DND-41 (cell line): ENCODE results near the gene PNMT.

Experiments used
- ATAC-seq: fragments of 200-7000 bp; cut with Tn5 transposase; 3 replicates; pipeline ENCODE4 v1.9.1; 2021; ENCODE audit warnings: low read depth; ENCODE audit not compliant: insufficient read depth
- DNase-seq: peaks from one replicate; pipeline ENCODE4 v3.0.0-alpha.2; 2020
- H2AFZ ChIP-seq: 2 replicates; pipeline ENCODE4 v1.6.0; 2012; ENCODE audit warnings: low read depth, low read length
- H3K27ac ChIP-seq: 2 replicates; pipeline ENCODE4 v1.5.1; 2012; ENCODE audit warnings: low read length, inconsistent platforms
- H3K27me3 ChIP-seq: fragments of 200-600 bp; sonication (generic); 2 replicates; pipeline ENCODE4 v1.6.0; 2012; ENCODE audit warnings: low read length, mild to moderate bottlenecking, inconsistent platforms; ENCODE audit not compliant: insufficient read depth, poor library complexity
- H3K36me3 ChIP-seq: 2 replicates; pipeline ENCODE4 v1.5.1; 2012; ENCODE audit warnings: low read length, inconsistent platforms; ENCODE audit not compliant: insufficient read depth
- H3K4me1 ChIP-seq: 2 replicates; pipeline ENCODE4 v1.5.1; 2012; ENCODE audit warnings: mild to moderate bottlenecking, low read length; ENCODE audit not compliant: insufficient read depth
- H3K4me2 ChIP-seq: 2 replicates; pipeline ENCODE4 v1.6.0; 2012; ENCODE audit warnings: mild to moderate bottlenecking, moderate library complexity, low read length, inconsistent platforms; ENCODE audit not compliant: insufficient read depth
- H3K4me3 ChIP-seq, 2 experiments: fragments of 200-600 bp in 1 of 2; shearing (Covaris generic) in 1 of 2; 2 replicates each; pipeline ENCODE4 v1.5.1; 2012 to 2016; ENCODE audit warnings: inconsistent platforms in 2 of 2, low read length in 2 of 2, mild to moderate bottlenecking in 2 of 2, low read depth in 1 of 2, moderate library complexity in 1 of 2
- H3K79me2 ChIP-seq: 2 replicates; pipeline ENCODE4 v1.6.0; 2012; ENCODE audit warnings: low read length, inconsistent platforms; ENCODE audit not compliant: insufficient read depth
- H3K9ac ChIP-seq: 2 replicates; pipeline ENCODE4 v1.6.0; 2012; ENCODE audit warnings: low read depth, mild to moderate bottlenecking, inconsistent platforms, low read length, moderate library complexity
- H3K9me3 ChIP-seq: 2 replicates; pipeline ENCODE4 v1.5.1; 2012; ENCODE audit warnings: low read length, moderate library complexity, mild to moderate bottlenecking, inconsistent platforms; ENCODE audit not compliant: insufficient read depth, severe bottlenecking
- H4K20me1 ChIP-seq: 2 replicates; pipeline ENCODE4 v1.6.0; 2012; ENCODE audit warnings: low read length; ENCODE audit not compliant: insufficient read depth
- CTCF ChIP-seq: IDR thresholded peaks from 2 replicates; pipeline ENCODE4 v1.5.1; 2012; ENCODE audit warnings: borderline replicate concordance, low read length, moderate library complexity, mild to moderate bottlenecking; ENCODE audit not compliant: poor library complexity, severe bottlenecking; ENCODE audit errors: extremely low read depth
- EZH2 ChIP-seq: IDR thresholded peaks from 3 replicates; pipeline ENCODE4 v1.6.1; 2012; ENCODE audit warnings: borderline replicate concordance, low read depth, mild to moderate bottlenecking, moderate library complexity, low read length, inconsistent platforms; ENCODE audit not compliant: severe bottlenecking

The PNMT gene

GRCh38 chr17:39624313-39624712, 43.9 kb upstream of the PNMT start:
- H3K27me3 ChIP-seq, result peaks cover 19% of the 10 kb centered on the region
- no peaks in the 10 kb centered on the region for H3K79me2 ChIP-seq
- no peaks in the 10 kb centered on the region for H3K36me3 ChIP-seq
- peaks cover 15% of the 10 kb centered on the region for H3K4me1 ChIP-seq
- DNase-seq, result no peak
- no peak for ATAC-seq
- H3K9ac ChIP-seq, result no peak overlapping the region
- H3K4me2 ChIP-seq, result no peak overlapping the region
- no peak overlapping the region for H3K27ac ChIP-seq
- H2AFZ ChIP-seq, result no peak overlapping the region
- TF ChIP-seq EZH2, result no peak
- TF ChIP-seq CTCF, result no peak
- peaks cover 9% of the 10 kb centered on the region for H4K20me1 ChIP-seq
- H3K4me3 ChIP-seq, result no peak overlapping the region
- no peaks in the 10 kb centered on the region for H3K9me3 ChIP-seq

GRCh38 chr17:39625198-39625785, 43.0 kb upstream of the PNMT start:
- no peak overlapping the region for H2AFZ ChIP-seq
- no peak for ATAC-seq

GRCh38 chr17:39626171-39627046, 41.8 kb upstream of the PNMT start, which contains the start of gene PPP1R1B:
Gene PPP1R1B (plus strand): TSS chr17:39626952. CDS start chr17:39627393, 441 bp downstream.
- Histone ChIP-seq H3K36me3 (no peaks in the 10 kb centered on the region), H2AFZ (no peak within 1 kb of the TSS), H3K4me1 (peaks cover 15% of the 10 kb centered on the region), H3K4me2 (no peak within 1 kb of the TSS), H3K79me2 (no peaks in the 10 kb centered on the region), H3K9ac (no peak within 1 kb of the TSS), H3K9me3 (no peaks in the 10 kb centered on the region), H4K20me1 (peaks cover 2% of the 10 kb centered on the region), H3K27ac (no peak within 1 kb of the TSS), H3K4me3 (no peak within 1 kb of the TSS), H3K27me3 (peaks cover 9% of the 10 kb centered on the region)
- no peak for DNase-seq
- TF ChIP-seq CTCF (no peak), EZH2 (no peak)
- no peak for ATAC-seq

More at GRCh38 chr17:39625198-39625785, 43.0 kb upstream of the PNMT start:
- H3K27ac ChIP-seq, result no peak overlapping the region
- no peaks in the 10 kb centered on the region for H3K9me3 ChIP-seq
- H3K27me3 ChIP-seq, result peaks cover 17% of the 10 kb centered on the region
- H3K4me1 ChIP-seq, result peaks cover 15% of the 10 kb centered on the region
- H3K4me3 ChIP-seq, result no peak overlapping the region
- H3K36me3 ChIP-seq, result no peaks in the 10 kb centered on the region
- no peak overlapping the region for H3K9ac ChIP-seq
- H3K79me2 ChIP-seq, result no peaks in the 10 kb centered on the region
- DNase-seq, result no peak
- TF ChIP-seq CTCF (no peak), EZH2 (no peak)
- peaks cover 9% of the 10 kb centered on the region for H4K20me1 ChIP-seq
- no peak overlapping the region for H3K4me2 ChIP-seq
